Small intestine (tissue), 7 donors: ENCODE measurements around the gene DENND2D. TPM values are rescaled to one million over a fixed set of nuclear protein-coding genes. Genes with fewer than 3 reads are reported as not detected.

Source experiments
- DNase-seq, 2 donors: peaks; one replicate each; pipeline versions ENCODE4 v3.0.0 to v3.0.0-alpha.2; 2013
- FAIRE-seq: peaks from 2 replicates; lab custom pipeline; 2012; peaks lifted over from hg19 to GRCh38; lab: Jason Lieb, UNC
- H3K27ac ChIP-seq, 3 donors: one replicate each; pipeline ENCODE4 v1.5.1; 2013; ENCODE audit warnings: low read length in 2 of 3, mild to moderate bottlenecking in 2 of 3, control low read depth in 1 of 3, inconsistent platforms in 1 of 3, low read depth in 1 of 3, moderate library complexity in 1 of 3
- H3K27me3 ChIP-seq, 3 donors: one replicate each; pipeline ENCODE4 v1.6.1; 2013; ENCODE audit warnings: low read length in 3 of 3, inconsistent platforms in 1 of 3; ENCODE audit not compliant: control insufficient read depth in 3 of 3, insufficient read depth in 3 of 3
- H3K36me3 ChIP-seq, 3 donors: one replicate each; pipeline ENCODE4 v1.6.1; 2013; ENCODE audit warnings: low read length in 3 of 3, inconsistent platforms in 1 of 3, low read depth in 1 of 3, mild to moderate bottlenecking in 1 of 3, moderate library complexity in 1 of 3; ENCODE audit not compliant: control insufficient read depth in 3 of 3, insufficient read depth in 2 of 3
- H3K4me1 ChIP-seq, 3 donors: one replicate each; pipeline ENCODE4 v1.6.1; 2013; ENCODE audit warnings: low read length in 2 of 3, inconsistent platforms in 1 of 3, low read depth in 1 of 3, mild to moderate bottlenecking in 1 of 3, moderate library complexity in 1 of 3; ENCODE audit not compliant: control insufficient read depth in 3 of 3, insufficient read depth in 2 of 3
- H3K4me3 ChIP-seq, 3 donors: one replicate each; pipeline ENCODE4 v1.5.1; 2013; ENCODE audit warnings: low read length in 3 of 3, control low read depth in 1 of 3, inconsistent platforms in 1 of 3, low read depth in 1 of 3, mild to moderate bottlenecking in 1 of 3, moderate library complexity in 1 of 3
- H3K9me3 ChIP-seq, 2 donors: one replicate each; pipeline ENCODE4 v1.6.1; 2013; ENCODE audit warnings: low read depth in 1 of 2, low read length in 1 of 2; ENCODE audit not compliant: control insufficient read depth in 2 of 2, insufficient read depth in 1 of 2
- WGBS, 3 donors: extraction: QIAGEN DNeasy Blood & Tissue Kit; methylation state at CpG; one replicate each; pipeline ENCODE4 v1.1.7; 2013; 5-methylcytosine and 5-hydroxymethylcytosine counted together
- polyA plus RNA-seq, 4 donors: library from polyadenylated mRNA; stranded (reverse) in 3 of 4; unstranded in 1 of 4; fragments of 200-250 nt in 3 of 4; fragments of 120-200 nt in 1 of 4; gene quantifications; one replicate each; pipeline versions ENCODE4 v1.2.1 to v1.2.3, GENCODE V29; 2013
- donor health status: healthy with polysubstance abuse.
- donor health status: control.
- donor health status: control.
- donor health status: Bipolar disorder and iron deficiency.
- donor health status: healthy.

DENND2D gene
- polyA plus RNA-seq, 4 donors, result 31.3 to 54.6 (median 40.5) TPM

DNA sequence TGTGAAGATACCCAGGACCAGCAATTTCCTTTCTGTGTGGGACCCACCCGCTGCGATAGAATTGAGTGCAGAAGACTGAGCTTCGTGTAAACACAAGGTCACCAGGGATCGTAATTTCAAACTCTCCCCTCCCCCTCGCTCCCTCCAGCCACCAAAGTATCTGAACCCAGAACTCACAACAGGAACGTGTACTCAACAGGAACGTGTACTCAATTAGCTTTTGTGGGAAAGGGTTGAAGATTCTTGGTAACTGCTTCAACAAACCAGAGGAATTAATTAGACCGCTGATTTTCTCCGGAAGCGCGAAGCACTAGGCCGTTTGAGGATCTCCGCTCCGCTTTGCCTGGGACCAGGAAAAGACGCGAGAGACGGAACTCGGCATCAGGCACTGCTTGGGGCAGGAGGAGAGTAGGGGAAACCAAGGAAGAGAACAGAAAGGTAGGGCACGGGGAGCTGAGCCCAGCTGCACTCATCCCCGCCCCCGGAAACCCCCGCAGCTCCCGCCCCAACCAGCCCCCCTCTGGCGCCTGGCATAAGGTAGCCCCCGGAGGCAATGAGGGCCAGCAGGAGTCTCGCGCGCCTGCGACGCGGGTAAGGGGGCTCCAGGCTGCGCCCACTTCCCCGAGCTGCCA is 61.0 kb downstream of the DENND2D start:
- DNase-seq (peak; percentile 54 to 79), FAIRE-seq (no peak)
- Histone ChIP-seq H3K4me3 (peak overlapping the region; percentile 87 to 98 (median 94)), H3K4me1 (peaks cover 3 to 9% (median 4%) of the 10 kb centered on the region in 3 donors), H3K9me3 (no peaks in the 10 kb centered on the region), H3K27me3 (no peaks in the 10 kb centered on the region), H3K27ac (peak overlapping the region; percentile 92 to 99 (median 98)), H3K36me3 (peaks cover 0 to 7% (median 2%) of the 10 kb centered on the region in 3 donors)
- 0% methylated on average over 28 to 33 of the region's 33 CpGs for WGBS, 3 donors

Other genes starting within 250 kb of the DENND2D start
- 10 to 100 TPM in 1 of 4 donors, 1 to 10 TPM in 3; 7.3 to 15.9 (median 9.1) TPM for gene LRIF1, start 236.7 kb downstream of the DENND2D start, polyA plus RNA-seq
- 10 to 100 TPM; 37.0 to 91.9 (median 40.2) TPM for gene DRAM2, start 60.6 kb downstream of the DENND2D start, polyA plus RNA-seq
- gene CEPT1, start 60.4 kb downstream of the DENND2D start, polyA plus RNA-seq, result 10 to 100 TPM in 3 of 4 donors, 1 to 10 TPM in 1; 10.0 to 62.1 (median 18.2) TPM
- gene CHI3L2, start 27.1 kb upstream of the DENND2D start, polyA plus RNA-seq, result 1 to 10 TPM; 1.1 to 4.7 (median 1.9) TPM
- under 1 TPM in 2 of 4 donors, not detected in 2; 0.15 to 0.54 TPM for gene CHIA, start 90.2 kb upstream of the DENND2D start, polyA plus RNA-seq
- gene OVGP1, start 227.1 kb upstream of the DENND2D start, polyA plus RNA-seq, result 1 to 10 TPM; 1.6 to 2.8 (median 2.4) TPM
- 10 to 100 TPM; 11.0 to 30.1 (median 21.7) TPM for gene WDR77, start 248.6 kb upstream of the DENND2D start, polyA plus RNA-seq
- gene ATP5PB, start 248.8 kb upstream of the DENND2D start, polyA plus RNA-seq, result 100 to 1,000 TPM; 334 to 589 (median 509) TPM